HEK293T (cell line): Measurements from ENCODE around the gene CSTF2T.

Experiments used
- CTCF ChIA-PET: fragments of 350-600 bp; formaldehyde crosslinking; extraction: SDS; loops from one replicate; lab custom pipeline; 2021; ENCODE audit warnings: antibody characterized with exemption, inconsistent platforms; lab: Yijun Ruan, JAX
- POLR2A ChIA-PET: fragments of 350-600 bp; formaldehyde crosslinking; extraction: SDS; loops from one replicate; lab custom pipeline; 2020; ENCODE audit warnings: antibody characterized with exemption, inconsistent platforms; lab: Yijun Ruan, JAX
- DNase-seq: peaks from one replicate; pipeline ENCODE4 v3.0.0; 2012; ENCODE audit warnings: mixed read lengths; ENCODE audit errors: extremely low spot score
- ARNT ChIP-seq: fragments of 450-650 bp; IDR thresholded peaks from 2 replicates; pipeline ENCODE4 v1.6.1; 2017; ENCODE audit warnings: mild to moderate bottlenecking
- BHLHE40 ChIP-seq: fragments of 450-650 bp; IDR thresholded peaks from 2 replicates; pipeline ENCODE4 v1.6.1; 2016; ENCODE audit warnings: mild to moderate bottlenecking, moderate library complexity, borderline replicate concordance
- CTBP1 ChIP-seq: fragments of 450-650 bp; IDR thresholded peaks from 2 replicates; pipeline ENCODE4 v1.6.1; 2016; ENCODE audit warnings: borderline replicate concordance
- ELF4 ChIP-seq: fragments of 450-650 bp; IDR thresholded peaks from 2 replicates; pipeline ENCODE4 v1.6.1; 2017; ENCODE audit warnings: antibody characterized with exemption
- FOXA1 ChIP-seq: fragments of 450-650 bp; IDR thresholded peaks from 2 replicates; pipeline ENCODE4 v1.6.1; 2016; ENCODE audit warnings: mild to moderate bottlenecking
- FOXK2 ChIP-seq: fragments of 450-650 bp; IDR thresholded peaks from 2 replicates; pipeline ENCODE4 v1.6.1; 2016; ENCODE audit warnings: mild to moderate bottlenecking
- FOXM1 ChIP-seq: fragments of 450-650 bp; IDR thresholded peaks from 2 replicates; pipeline ENCODE4 v1.6.1; 2017; ENCODE audit warnings: mild to moderate bottlenecking, borderline replicate concordance
- HDGF ChIP-seq: fragments of 450-650 bp; IDR thresholded peaks from 2 replicates; pipeline ENCODE4 v1.6.1; 2017; ENCODE audit warnings: antibody characterized with exemption, borderline replicate concordance
- L3MBTL2 ChIP-seq: fragments of 450-650 bp; conservative IDR thresholded peaks from 2 replicates; pipeline ENCODE4 v1.6.1; 2016; ENCODE audit warnings: mild to moderate bottlenecking
- LEF1 ChIP-seq: fragments of 450-650 bp; IDR thresholded peaks from 2 replicates; pipeline ENCODE4 v1.6.1; 2017; ENCODE audit warnings: mild to moderate bottlenecking, borderline replicate concordance
- NFRKB ChIP-seq: fragments of 450-650 bp; IDR thresholded peaks from 2 replicates; pipeline ENCODE4 v1.6.1; 2016; ENCODE audit warnings: mild to moderate bottlenecking, moderate library complexity
- SP1 ChIP-seq: fragments of 450-650 bp; IDR thresholded peaks from 2 replicates; pipeline ENCODE4 v1.6.1; 2017
- SUZ12 ChIP-seq: fragments of 450-650 bp; IDR thresholded peaks from 2 replicates; pipeline ENCODE4 v1.6.1; 2016; ENCODE audit warnings: mild to moderate bottlenecking
- TARDBP ChIP-seq: fragments of 450-650 bp; IDR thresholded peaks from 2 replicates; pipeline ENCODE4 v1.6.1; 2016
- ZNF384 ChIP-seq: fragments of 450-650 bp; IDR thresholded peaks from 2 replicates; pipeline ENCODE4 v1.6.1; 2016
- TF ChIP-seq, protein P1 (sequence below): fragments of 450-650 bp; IDR thresholded peaks from 2 replicates; pipeline ENCODE4 v1.6.1; 2016

Gene CSTF2T

DNA sequence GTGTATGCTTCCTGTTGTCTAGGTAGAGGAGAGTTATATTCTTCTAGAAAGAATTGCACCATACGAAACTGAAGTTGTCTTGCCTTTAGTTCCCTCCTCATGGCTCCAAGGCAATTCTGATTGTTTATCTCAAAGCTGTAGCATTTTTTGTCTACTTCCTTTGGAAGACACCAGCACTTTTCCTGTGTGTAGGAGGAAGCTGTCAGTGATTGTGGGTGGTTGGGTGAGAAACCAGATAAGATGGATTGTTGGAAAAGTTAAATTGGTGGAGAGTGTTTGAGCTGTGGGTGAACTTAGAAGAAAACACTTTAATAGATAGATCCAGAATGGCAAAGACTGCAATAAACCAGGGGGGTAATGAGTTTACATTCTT is 12.1 kb upstream of the CSTF2T start:
- ChIA-PET POLR2A (no interaction called here), CTCF (no interaction called here)
- no peak for TF ChIP-seq L3MBTL2
- no peak for TF ChIP-seq NFRKB
- TF ChIP-seq ELF4, result no peak
- no peak for TF ChIP-seq BHLHE40
- TF ChIP-seq TARDBP, result no peak
- no peak for TF ChIP-seq FOXM1
- TF ChIP-seq FOXK2, result no peak
- TF ChIP-seq, protein P1, sequence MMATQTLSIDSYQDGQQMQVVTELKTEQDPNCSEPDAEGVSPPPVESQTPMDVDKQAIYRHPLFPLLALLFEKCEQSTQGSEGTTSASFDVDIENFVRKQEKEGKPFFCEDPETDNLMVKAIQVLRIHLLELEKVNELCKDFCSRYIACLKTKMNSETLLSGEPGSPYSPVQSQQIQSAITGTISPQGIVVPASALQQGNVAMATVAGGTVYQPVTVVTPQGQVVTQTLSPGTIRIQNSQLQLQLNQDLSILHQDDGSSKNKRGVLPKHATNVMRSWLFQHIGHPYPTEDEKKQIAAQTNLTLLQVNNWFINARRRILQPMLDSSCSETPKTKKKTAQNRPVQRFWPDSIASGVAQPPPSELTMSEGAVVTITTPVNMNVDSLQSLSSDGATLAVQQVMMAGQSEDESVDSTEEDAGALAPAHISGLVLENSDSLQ, result no peak
- no peak for TF ChIP-seq ZNF384
- TF ChIP-seq SP1, result no peak
- TF ChIP-seq SUZ12, result no peak
- no peak for DNase-seq

- ChIA-PET CTCF (no interaction called here), POLR2A (no interaction called here)
- DNase-seq, result no peak
- TF ChIP-seq L3MBTL2 (no peak), FOXM1 (no peak), CTBP1 (no peak), LEF1 (no peak)
- TF ChIP-seq, protein P1, result no peak
Observed at GRCh38 chr10:51709324-51709972, 10.1 kb upstream of the CSTF2T start.

DNA sequence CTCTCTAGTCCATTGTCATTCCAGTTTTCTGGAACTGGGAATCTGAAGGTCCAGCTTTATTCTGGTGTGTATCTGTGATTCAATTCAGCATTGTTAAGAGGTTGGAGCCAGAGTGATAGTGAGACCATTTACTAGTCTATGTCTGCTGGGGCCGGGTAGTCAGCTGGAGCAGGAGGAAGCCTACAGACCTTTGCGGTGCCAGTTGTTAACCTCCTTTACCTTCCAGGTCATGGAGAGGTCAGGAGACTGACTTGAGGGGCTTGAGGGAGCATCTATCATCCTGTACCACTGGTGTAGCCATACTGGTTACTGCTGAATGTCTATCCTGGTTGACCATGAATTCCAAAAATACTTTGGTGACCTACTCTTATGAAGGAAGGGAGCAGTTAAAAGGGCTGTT is 9.2 kb upstream of the CSTF2T start:
- no peak for DNase-seq
- TF ChIP-seq SP1, result no peak
- TF ChIP-seq LEF1, result no peak
- TF ChIP-seq ZNF384, result no peak
- TF ChIP-seq HDGF, result no peak
- TF ChIP-seq TARDBP, result no peak
- TF ChIP-seq, protein P1, result no peak
- no peak for TF ChIP-seq BHLHE40
- TF ChIP-seq ARNT, result no peak
- no peak for TF ChIP-seq NFRKB
- TF ChIP-seq L3MBTL2, result no peak
- no peak for TF ChIP-seq CTBP1
- no peak for TF ChIP-seq FOXK2
- TF ChIP-seq FOXA1, result no peak
- TF ChIP-seq FOXM1, result no peak
- no peak for TF ChIP-seq ELF4
- TF ChIP-seq SUZ12, result no peak
- ChIA-PET POLR2A (no interaction called here), CTCF (no interaction called here)

DNA sequence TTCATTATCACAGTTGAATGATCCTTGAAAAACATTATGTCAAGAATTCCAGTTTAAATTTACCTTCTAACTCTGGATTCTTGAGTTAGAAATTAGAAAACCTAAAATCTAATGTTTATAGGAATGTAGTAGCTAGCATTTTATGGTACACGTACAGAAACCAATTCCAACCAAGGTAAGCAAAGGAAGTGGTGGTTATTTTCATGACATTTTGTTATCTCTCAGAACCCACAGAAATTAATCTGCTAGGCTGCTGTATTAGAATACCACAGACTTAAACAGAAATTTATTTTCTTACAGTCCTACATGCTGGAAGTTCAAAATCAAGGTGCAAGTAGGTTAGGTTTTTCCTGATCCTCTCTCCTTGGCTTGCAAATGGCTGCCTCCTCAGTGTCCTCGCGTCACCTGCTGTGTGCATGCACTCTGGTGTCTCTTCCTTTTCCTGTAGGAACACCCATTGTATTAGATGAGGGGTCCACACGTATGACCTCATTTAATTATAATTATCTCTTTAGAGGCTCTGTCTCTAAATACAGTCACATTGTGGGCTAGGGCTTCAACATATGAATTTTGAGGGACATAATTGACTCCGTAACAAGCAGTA is 8.5 kb upstream of the CSTF2T start:
- ChIA-PET CTCF (no interaction called here), POLR2A (no interaction called here)
- TF ChIP-seq FOXM1 (no peak), ARNT (no peak), FOXK2 (no peak), L3MBTL2 (no peak), SUZ12 (no peak), TARDBP (no peak), LEF1 (no peak), ZNF384 (no peak), BHLHE40 (no peak), CTBP1 (no peak), NFRKB (no peak), HDGF (no peak), FOXA1 (no peak), SP1 (no peak), ELF4 (no peak)
- TF ChIP-seq, protein P1, result no peak
- no peak for DNase-seq

DNA sequence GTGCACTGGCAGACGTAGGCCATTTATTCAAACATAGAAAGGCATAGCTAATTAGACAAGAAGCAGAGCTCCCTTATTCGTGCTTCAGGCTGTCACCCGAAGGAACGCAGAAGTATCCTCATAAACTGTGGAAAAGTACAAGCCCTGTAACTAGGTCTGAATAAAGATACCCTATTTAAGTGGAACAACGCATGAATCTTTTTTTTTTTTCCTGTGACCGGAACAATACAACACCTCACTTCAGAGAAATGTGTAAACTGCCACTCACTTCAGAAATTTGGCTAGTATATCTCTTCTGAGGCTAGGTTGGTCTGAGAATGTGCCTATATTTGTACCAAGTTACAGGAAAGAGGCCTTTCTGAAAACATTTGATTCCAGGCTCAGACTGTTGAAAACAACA is 8.0 kb upstream of the CSTF2T start:
- ChIA-PET CTCF (no interaction called here), POLR2A (no interaction called here)
- no peak for DNase-seq
- no peak for TF ChIP-seq FOXA1
- no peak for TF ChIP-seq LEF1
- TF ChIP-seq, protein P1, result no peak
- TF ChIP-seq ELF4, result no peak
